HEK293 (cell line): ENCODE data around the gene SAC3D1.

Experiments used
- KLF10 ChIP-seq: fragments of 450-650 bp; IDR thresholded peaks from 2 replicates; pipeline ENCODE4 v1.5.1; 2018; ENCODE audit warnings: missing biosample characterization, mild to moderate bottlenecking, missing genetic modification characterization
- OVOL3 ChIP-seq: fragments of 450-650 bp; formaldehyde crosslinking; IDR thresholded peaks from 2 replicates; pipeline ENCODE4 v1.5.1; 2016; ENCODE audit warnings: missing biosample characterization, missing genetic modification characterization
- RBAK ChIP-seq: fragments of 450-650 bp; formaldehyde crosslinking; IDR thresholded peaks from 2 replicates; pipeline ENCODE4 v1.5.1; 2016; ENCODE audit warnings: missing biosample characterization, missing genetic modification characterization
- TRIM28 ChIP-seq: IDR thresholded peaks from 2 replicates; pipeline ENCODE4 v1.6.1; 2011; ENCODE audit warnings: low read length, control low read depth, borderline replicate concordance
- ZBTB1 ChIP-seq: fragments of 450-650 bp; formaldehyde crosslinking; IDR thresholded peaks from 2 replicates; pipeline ENCODE4 v1.5.1; 2016; ENCODE audit warnings: missing biosample characterization, missing genetic modification characterization
- ZBTB48 ChIP-seq: fragments of 450-650 bp; formaldehyde crosslinking; IDR thresholded peaks from 2 replicates; pipeline ENCODE4 v1.5.1; 2016; ENCODE audit warnings: missing biosample characterization, missing genetic modification characterization
- ZBTB7A ChIP-seq: fragments of 450-650 bp; formaldehyde crosslinking; IDR thresholded peaks from 2 replicates; pipeline ENCODE4 v1.5.1; 2016; ENCODE audit warnings: low read depth, missing biosample characterization, missing genetic modification characterization
- ZNF175 ChIP-seq: fragments of 450-650 bp; formaldehyde crosslinking; IDR thresholded peaks from 2 replicates; pipeline ENCODE4 v1.5.1; 2016; ENCODE audit warnings: missing biosample characterization, missing genetic modification characterization
- ZNF2 ChIP-seq: fragments of 450-650 bp; formaldehyde crosslinking; IDR thresholded peaks from 2 replicates; pipeline ENCODE4 v1.5.1; 2016; ENCODE audit warnings: missing biosample characterization, missing genetic modification characterization
- ZNF341 ChIP-seq: fragments of 450-650 bp; formaldehyde crosslinking; IDR thresholded peaks from 2 replicates; pipeline ENCODE4; 2016; ENCODE audit warnings: low read depth, missing biosample characterization, missing genetic modification characterization
- ZNF423 ChIP-seq: fragments of 450-650 bp; formaldehyde crosslinking; IDR thresholded peaks from 2 replicates; pipeline ENCODE4 v1.5.1; 2016; ENCODE audit warnings: missing biosample characterization, missing genetic modification characterization
- ZNF544 ChIP-seq: fragments of 450-650 bp; formaldehyde crosslinking; IDR thresholded peaks from 2 replicates; pipeline ENCODE4 v1.5.0; 2017; ENCODE audit warnings: missing biosample characterization, missing genetic modification characterization
- ZNF561 ChIP-seq: fragments of 450-650 bp; IDR thresholded peaks from 2 replicates; pipeline ENCODE4 v1.5.1; 2018; ENCODE audit warnings: missing biosample characterization, missing genetic modification characterization, borderline replicate concordance
- ZNF600 ChIP-seq: fragments of 450-650 bp; formaldehyde crosslinking; IDR thresholded peaks from 2 replicates; pipeline ENCODE4 v1.5.1; 2016; ENCODE audit warnings: missing biosample characterization, missing genetic modification characterization
- ZNF626 ChIP-seq: fragments of 450-650 bp; sonication (Bioruptor Pico); formaldehyde crosslinking; IDR thresholded peaks from 2 replicates; pipeline ENCODE4 v1.5.1; 2018; ENCODE audit warnings: missing biosample characterization, missing genetic modification characterization, inconsistent platforms
- ZNF707 ChIP-seq: fragments of 450-650 bp; formaldehyde crosslinking; IDR thresholded peaks from 2 replicates; pipeline ENCODE4 v1.5.1; 2016; ENCODE audit warnings: missing biosample characterization, missing genetic modification characterization
- ZNF747 ChIP-seq: fragments of 450-650 bp; formaldehyde crosslinking; IDR thresholded peaks from 2 replicates; pipeline ENCODE4 v1.5.1; 2016; ENCODE audit warnings: missing biosample characterization, missing genetic modification characterization
- ZNF792 ChIP-seq: fragments of 450-650 bp; formaldehyde crosslinking; IDR thresholded peaks from 2 replicates; pipeline ENCODE4 v1.5.1; 2016; ENCODE audit warnings: missing biosample characterization, missing genetic modification characterization
- ZXDB ChIP-seq: fragments of 450-650 bp; formaldehyde crosslinking; IDR thresholded peaks from 2 replicates; pipeline ENCODE4 v1.5.1; 2016; ENCODE audit warnings: missing biosample characterization, missing genetic modification characterization
- TF ChIP-seq, protein P1 (sequence below): fragments of 450-650 bp; formaldehyde crosslinking; IDR thresholded peaks from 2 replicates; pipeline ENCODE4 v1.5.1; 2016; ENCODE audit warnings: missing biosample characterization, missing genetic modification characterization
- TF ChIP-seq, protein P2 (sequence below): fragments of 450-650 bp; formaldehyde crosslinking; IDR thresholded peaks from 2 replicates; pipeline ENCODE4 v1.5.1; 2016; ENCODE audit warnings: missing biosample characterization, missing genetic modification characterization
- TF ChIP-seq, protein P3 (sequence below): fragments of 450-650 bp; formaldehyde crosslinking; IDR thresholded peaks from 2 replicates; pipeline ENCODE4 v1.5.1; 2017; ENCODE audit warnings: missing biosample characterization, missing genetic modification characterization
- TF ChIP-seq, protein P4 (sequence below): fragments of 450-650 bp; formaldehyde crosslinking; IDR thresholded peaks from 2 replicates; pipeline ENCODE4 v1.5.1; 2016; ENCODE audit warnings: missing biosample characterization, missing genetic modification characterization
- TF ChIP-seq, protein P5 (sequence below): fragments of 450-650 bp; formaldehyde crosslinking; IDR thresholded peaks from 2 replicates; pipeline ENCODE4 v1.5.1; 2016; ENCODE audit warnings: missing biosample characterization, missing genetic modification characterization
- TF ChIP-seq, protein P6 (sequence below): fragments of 450-650 bp; formaldehyde crosslinking; IDR thresholded peaks from 2 replicates; pipeline ENCODE4 v1.5.1; 2017; ENCODE audit warnings: missing biosample characterization, missing genetic modification characterization
- TF ChIP-seq, protein P7 (sequence below): sonication (generic); formaldehyde crosslinking; IDR thresholded peaks from 2 replicates; pipeline ENCODE4 v1.8.1; 2022; ENCODE audit warnings: mild to moderate bottlenecking, moderate library complexity, missing genetic modification reagents
- TF ChIP-seq, protein P8 (sequence below): fragments of 450-650 bp; formaldehyde crosslinking; IDR thresholded peaks from 2 replicates; pipeline ENCODE4 v1.5.1; 2016; ENCODE audit warnings: missing biosample characterization, missing genetic modification characterization

Gene SAC3D1

DNA sequence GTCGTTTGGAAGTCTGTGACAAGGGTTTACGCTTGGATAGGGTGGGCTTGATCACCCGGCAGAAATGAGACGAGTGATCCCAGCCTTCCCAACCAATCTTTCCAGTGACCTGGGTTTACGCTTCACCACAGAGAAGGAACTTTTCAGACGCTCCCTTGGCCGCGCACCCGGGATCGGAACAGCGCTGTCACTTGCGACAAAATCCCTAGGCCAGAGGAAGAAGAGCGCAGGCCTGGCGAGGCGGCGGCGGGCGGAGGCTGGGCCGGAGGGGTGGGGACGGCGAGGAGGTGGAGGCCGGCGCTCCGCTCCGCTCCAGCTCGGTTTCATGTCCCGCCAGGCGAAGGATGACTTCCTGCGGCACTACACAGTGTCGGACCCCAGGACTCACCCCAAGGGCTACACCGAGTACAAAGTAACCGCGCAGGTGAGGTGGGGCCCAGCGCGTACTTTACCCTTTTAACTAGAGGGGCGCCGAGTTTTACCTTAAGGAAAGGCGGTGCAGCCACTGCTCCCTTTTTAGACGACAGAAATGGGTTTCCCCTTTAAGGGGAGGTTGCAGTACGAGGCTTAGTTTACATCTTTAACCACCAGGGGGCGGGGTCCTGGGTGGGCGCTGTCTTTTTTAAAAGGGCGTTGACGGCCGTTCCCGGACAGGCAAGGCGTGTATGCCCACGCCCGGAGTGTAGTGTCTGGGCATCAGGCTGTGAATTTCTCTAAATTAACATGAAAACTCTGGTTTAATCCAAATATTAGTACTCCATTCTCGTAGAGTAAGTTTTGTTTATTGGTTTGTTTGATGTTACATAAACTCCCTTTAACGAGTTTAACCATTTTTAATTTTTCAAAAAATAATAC, 13.6 kb upstream of the SAC3D1 start, which contains the start of gene SNX15 (continued):
- TF ChIP-seq, protein P1, sequence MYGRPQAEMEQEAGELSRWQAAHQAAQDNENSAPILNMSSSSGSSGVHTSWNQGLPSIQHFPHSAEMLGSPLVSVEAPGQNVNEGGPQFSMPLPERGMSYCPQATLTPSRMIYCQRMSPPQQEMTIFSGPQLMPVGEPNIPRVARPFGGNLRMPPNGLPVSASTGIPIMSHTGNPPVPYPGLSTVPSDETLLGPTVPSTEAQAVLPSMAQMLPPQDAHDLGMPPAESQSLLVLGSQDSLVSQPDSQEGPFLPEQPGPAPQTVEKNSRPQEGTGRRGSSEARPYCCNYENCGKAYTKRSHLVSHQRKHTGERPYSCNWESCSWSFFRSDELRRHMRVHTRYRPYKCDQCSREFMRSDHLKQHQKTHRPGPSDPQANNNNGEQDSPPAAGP (tag by site-specific recombination) = peak; percentile 77; the same call in 1 of the 2 replicates
- TF ChIP-seq ZNF423 (tag by site-specific recombination) (no peak), RBAK (tag by site-specific recombination) (no peak), ZNF600 (tag by site-specific recombination) (peak; percentile 87), ZNF2 (peak; percentile 97), ZNF707 (no peak), ZBTB7A (tag by site-specific recombination) (peak; percentile 81; the same call in 1 of the 2 replicates), ZNF626 (no peak), ZBTB1 (tag by site-specific recombination) (no peak), ZNF747 (tag by site-specific recombination) (no peak), OVOL3 (no peak; the same call in 1 of the 2 replicates), ZXDB (tag by site-specific recombination) (peak; percentile 74), KLF10 (tag by site-specific recombination) (peak; percentile 95), ZNF544 (tag by site-specific recombination) (no peak), ZNF561 (peak; percentile 93), ZNF792 (tag by site-specific recombination) (no peak), ZBTB48 (tag by site-specific recombination) (peak; percentile 100), ZNF175 (tag by site-specific recombination) (no peak), TRIM28 (no peak), ZNF341 (tag by site-specific recombination) (peak; percentile 86)
- TF ChIP-seq, protein P2, sequence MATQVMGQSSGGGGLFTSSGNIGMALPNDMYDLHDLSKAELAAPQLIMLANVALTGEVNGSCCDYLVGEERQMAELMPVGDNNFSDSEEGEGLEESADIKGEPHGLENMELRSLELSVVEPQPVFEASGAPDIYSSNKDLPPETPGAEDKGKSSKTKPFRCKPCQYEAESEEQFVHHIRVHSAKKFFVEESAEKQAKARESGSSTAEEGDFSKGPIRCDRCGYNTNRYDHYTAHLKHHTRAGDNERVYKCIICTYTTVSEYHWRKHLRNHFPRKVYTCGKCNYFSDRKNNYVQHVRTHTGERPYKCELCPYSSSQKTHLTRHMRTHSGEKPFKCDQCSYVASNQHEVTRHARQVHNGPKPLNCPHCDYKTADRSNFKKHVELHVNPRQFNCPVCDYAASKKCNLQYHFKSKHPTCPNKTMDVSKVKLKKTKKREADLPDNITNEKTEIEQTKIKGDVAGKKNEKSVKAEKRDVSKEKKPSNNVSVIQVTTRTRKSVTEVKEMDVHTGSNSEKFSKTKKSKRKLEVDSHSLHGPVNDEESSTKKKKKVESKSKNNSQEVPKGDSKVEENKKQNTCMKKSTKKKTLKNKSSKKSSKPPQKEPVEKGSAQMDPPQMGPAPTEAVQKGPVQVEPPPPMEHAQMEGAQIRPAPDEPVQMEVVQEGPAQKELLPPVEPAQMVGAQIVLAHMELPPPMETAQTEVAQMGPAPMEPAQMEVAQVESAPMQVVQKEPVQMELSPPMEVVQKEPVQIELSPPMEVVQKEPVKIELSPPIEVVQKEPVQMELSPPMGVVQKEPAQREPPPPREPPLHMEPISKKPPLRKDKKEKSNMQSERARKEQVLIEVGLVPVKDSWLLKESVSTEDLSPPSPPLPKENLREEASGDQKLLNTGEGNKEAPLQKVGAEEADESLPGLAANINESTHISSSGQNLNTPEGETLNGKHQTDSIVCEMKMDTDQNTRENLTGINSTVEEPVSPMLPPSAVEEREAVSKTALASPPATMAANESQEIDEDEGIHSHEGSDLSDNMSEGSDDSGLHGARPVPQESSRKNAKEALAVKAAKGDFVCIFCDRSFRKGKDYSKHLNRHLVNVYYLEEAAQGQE = 0 out of 2 replicates have a peak, but pooled peaks have one; percentile 23
- TF ChIP-seq, protein P3, sequence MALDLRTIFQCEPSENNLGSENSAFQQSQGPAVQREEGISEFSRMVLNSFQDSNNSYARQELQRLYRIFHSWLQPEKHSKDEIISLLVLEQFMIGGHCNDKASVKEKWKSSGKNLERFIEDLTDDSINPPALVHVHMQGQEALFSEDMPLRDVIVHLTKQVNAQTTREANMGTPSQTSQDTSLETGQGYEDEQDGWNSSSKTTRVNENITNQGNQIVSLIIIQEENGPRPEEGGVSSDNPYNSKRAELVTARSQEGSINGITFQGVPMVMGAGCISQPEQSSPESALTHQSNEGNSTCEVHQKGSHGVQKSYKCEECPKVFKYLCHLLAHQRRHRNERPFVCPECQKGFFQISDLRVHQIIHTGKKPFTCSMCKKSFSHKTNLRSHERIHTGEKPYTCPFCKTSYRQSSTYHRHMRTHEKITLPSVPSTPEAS (tag by site-specific recombination) = no peak
- TF ChIP-seq, protein P4, sequence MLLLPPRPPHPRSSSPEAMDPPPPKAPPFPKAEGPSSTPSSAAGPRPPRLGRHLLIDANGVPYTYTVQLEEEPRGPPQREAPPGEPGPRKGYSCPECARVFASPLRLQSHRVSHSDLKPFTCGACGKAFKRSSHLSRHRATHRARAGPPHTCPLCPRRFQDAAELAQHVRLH (tag by site-specific recombination) = no peak
- TF ChIP-seq, protein P5, sequence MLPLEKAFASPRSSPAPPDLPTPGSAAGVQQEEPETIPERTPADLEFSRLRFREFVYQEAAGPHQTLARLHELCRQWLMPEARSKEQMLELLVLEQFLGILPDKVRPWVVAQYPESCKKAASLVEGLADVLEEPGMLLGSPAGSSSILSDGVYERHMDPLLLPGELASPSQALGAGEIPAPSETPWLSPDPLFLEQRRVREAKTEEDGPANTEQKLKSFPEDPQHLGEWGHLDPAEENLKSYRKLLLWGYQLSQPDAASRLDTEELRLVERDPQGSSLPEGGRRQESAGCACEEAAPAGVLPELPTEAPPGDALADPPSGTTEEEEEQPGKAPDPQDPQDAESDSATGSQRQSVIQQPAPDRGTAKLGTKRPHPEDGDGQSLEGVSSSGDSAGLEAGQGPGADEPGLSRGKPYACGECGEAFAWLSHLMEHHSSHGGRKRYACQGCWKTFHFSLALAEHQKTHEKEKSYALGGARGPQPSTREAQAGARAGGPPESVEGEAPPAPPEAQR (tag by site-specific recombination) = no peak
- TF ChIP-seq, protein P6, sequence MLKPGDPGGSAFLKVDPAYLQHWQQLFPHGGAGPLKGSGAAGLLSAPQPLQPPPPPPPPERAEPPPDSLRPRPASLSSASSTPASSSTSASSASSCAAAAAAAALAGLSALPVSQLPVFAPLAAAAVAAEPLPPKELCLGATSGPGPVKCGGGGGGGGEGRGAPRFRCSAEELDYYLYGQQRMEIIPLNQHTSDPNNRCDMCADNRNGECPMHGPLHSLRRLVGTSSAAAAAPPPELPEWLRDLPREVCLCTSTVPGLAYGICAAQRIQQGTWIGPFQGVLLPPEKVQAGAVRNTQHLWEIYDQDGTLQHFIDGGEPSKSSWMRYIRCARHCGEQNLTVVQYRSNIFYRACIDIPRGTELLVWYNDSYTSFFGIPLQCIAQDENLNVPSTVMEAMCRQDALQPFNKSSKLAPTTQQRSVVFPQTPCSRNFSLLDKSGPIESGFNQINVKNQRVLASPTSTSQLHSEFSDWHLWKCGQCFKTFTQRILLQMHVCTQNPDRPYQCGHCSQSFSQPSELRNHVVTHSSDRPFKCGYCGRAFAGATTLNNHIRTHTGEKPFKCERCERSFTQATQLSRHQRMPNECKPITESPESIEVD = no peak
- TF ChIP-seq, protein P7, sequence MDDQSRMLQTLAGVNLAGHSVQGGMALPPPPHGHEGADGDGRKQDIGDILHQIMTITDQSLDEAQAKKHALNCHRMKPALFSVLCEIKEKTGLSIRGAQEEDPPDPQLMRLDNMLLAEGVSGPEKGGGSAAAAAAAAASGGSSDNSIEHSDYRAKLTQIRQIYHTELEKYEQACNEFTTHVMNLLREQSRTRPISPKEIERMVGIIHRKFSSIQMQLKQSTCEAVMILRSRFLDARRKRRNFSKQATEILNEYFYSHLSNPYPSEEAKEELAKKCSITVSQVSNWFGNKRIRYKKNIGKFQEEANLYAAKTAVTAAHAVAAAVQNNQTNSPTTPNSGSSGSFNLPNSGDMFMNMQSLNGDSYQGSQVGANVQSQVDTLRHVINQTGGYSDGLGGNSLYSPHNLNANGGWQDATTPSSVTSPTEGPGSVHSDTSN (CRISPR knock-in tag) = 0 out of 2 replicates have a peak, but pooled peaks have one; percentile 48
- TF ChIP-seq, protein P8, sequence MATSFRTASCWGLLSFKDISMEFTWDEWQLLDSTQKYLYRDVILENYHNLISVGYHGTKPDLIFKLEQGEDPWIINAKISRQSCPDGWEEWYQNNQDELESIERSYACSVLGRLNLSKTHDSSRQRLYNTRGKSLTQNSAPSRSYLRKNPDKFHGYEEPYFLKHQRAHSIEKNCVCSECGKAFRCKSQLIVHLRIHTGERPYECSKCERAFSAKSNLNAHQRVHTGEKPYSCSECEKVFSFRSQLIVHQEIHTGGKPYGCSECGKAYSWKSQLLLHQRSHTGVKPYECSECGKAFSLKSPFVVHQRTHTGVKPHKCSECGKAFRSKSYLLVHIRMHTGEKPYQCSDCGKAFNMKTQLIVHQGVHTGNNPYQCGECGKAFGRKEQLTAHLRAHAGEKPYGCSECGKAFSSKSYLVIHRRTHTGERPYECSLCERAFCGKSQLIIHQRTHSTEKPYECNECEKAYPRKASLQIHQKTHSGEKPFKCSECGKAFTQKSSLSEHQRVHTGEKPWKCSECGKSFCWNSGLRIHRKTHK = no peak
